HG02884 (cell line): Measurements from ENCODE around the gene CACNB2.
A peak's percentile ranks its signal among the peaks of the same experiment; 100 is the strongest.

Experiments used
- ATAC-seq: cut with Tn5 transposase; IDR thresholded peaks from one replicate; pipeline ENCODE4 v1.9.1; 2021; ENCODE audit warnings: mild to moderate bottlenecking, moderate library complexity; ENCODE audit not compliant: unreplicated experiment

Gene CACNB2

GRCh38 chr10:18497806-18498369, 357.7 kb downstream of the CACNB2 start:
- no peak for ATAC-seq

DNA sequence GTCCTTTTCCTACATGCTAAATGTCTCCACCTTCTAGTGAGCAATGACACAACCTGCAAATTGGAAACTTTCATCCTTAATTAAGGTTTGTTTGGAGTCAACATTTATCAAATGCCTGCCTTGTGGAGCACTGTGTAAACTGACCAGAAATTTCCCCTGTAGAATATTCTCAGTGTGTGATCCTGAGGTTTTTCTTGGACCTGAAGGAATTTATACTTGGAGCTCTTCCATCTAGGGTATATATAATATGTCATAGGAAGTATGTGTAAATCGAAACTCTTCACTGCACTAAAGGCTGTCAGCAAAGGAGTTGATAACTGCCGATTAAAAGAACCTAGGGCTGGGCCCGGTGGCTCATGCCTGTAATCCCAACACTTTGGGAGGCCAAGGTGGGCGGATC, 358.8 kb downstream of the CACNB2 start:
- no peak for ATAC-seq

- ATAC-seq = no peak
Observed at GRCh38 chr10:18500576-18500975, 360.4 kb downstream of the CACNB2 start.

GRCh38 chr10:18501198-18501597, 361.0 kb downstream of the CACNB2 start:
- peak; percentile 61 for ATAC-seq

- no peak for ATAC-seq
Observed at GRCh38 chr10:18501629-18502028, 361.4 kb downstream of the CACNB2 start.

GRCh38 chr10:18504161-18504560, 363.9 kb downstream of the CACNB2 start:
- ATAC-seq = no peak

DNA sequence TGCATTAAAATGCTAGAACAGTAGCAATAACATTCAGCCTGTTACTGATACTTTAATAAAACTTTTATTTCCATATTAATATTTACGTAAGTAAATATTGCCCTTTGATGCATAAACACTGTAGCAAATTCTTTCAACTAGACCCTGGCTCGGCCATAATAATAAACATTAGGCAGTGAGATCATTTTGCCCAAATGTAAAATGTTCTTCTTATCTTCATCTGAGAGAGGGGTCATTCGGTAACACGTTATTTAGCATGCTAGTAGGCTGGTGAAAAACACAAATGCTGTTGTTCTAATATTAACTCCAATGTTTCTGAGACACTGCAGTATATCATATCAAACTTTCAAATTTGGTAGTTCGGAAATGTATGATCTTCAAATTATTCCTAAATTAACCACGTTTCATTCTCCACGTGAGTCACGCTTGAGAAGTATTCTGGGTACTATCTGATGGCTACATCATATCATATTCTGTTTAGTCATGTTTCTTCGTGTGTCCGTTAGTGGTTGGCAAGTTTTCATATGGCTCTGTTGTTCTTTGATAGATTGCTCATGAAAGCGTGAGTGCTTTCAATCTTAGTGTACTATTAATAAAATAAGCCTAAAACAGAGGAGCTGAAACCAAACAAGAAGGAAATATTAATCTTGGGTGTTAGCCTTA, 365.4 kb downstream of the CACNB2 start:
- no peak for ATAC-seq

DNA sequence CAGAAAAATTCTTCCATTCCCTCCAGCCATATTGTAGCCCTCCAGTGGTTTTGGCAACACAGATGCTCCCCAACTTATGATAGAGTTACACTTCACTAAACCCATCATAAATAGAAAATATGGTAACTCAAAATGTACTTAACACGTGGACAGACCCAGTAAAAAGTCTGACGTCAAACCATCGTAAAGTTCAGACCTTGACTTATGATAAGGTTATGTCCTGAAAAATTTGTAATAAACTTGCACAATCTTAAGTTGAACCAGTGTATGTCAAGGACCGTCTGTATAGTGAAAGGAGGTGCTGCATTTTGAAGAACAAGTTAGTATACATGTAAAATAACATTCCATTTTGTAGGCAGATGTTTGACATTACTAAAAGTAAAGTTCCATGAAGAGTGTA, 368.4 kb downstream of the CACNB2 start:
- ATAC-seq = no peak

DNA sequence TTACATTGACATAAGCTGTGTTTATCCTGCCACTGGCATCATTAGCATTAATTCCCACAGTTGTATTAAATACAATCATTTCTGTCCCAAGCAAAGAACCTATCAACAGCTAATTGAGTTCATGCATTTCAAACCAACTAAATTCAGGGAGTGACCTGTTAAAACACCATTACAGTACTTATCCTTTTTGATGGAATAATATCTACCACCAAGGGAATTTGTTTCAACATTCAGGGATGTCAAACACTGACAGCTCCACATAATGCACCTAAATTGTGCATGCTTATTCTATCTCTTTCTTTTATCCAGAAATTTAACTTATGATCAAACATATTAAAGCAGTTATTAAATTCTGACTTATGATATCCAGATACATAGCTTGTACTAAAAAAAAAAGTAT, 374.3 kb downstream of the CACNB2 start:
- no peak for ATAC-seq

DNA sequence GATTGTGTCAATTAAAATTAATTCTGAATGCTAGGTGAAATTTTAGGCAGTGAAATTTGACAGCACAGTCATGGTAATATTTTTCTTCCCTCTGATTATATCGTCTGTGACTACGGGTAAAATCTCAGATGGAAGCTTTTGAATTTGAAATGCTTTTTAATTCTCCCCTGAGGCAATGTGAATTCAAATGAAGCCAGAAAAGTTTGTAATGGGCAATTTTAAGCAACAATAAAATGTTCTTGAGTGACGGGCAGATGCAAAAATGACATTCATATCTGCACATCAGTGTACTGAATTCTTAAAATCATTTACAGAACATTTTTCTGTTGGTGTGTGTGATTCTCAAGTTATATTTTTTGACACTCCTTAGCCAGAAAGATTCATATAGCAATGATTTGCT, 376.6 kb downstream of the CACNB2 start:
- no peak for ATAC-seq

DNA sequence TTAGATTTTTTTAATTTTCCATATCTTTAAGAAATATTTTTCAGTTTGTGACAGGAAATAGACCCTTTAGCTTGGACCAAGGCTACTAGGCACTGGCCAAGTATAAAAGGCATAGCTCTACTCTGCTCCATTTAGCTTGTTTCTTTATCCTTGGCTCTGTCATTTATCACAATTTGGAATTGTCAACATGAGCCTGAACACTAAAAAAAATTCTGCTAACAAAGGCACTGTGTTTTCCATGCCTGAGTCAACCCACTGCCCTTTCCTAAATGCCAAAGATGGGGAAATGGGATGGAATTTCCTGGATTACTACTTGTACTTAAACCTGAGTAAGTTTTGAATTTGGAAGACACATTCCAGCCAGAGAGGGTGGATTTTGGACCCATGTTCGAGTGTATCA, 382.8 kb downstream of the CACNB2 start:
- no peak for ATAC-seq

- ATAC-seq = no peak
Observed at GRCh38 chr10:18523858-18524257, 383.6 kb downstream of the CACNB2 start.

GRCh38 chr10:18527687-18528086, 387.5 kb downstream of the CACNB2 start:
- no peak for ATAC-seq

DNA sequence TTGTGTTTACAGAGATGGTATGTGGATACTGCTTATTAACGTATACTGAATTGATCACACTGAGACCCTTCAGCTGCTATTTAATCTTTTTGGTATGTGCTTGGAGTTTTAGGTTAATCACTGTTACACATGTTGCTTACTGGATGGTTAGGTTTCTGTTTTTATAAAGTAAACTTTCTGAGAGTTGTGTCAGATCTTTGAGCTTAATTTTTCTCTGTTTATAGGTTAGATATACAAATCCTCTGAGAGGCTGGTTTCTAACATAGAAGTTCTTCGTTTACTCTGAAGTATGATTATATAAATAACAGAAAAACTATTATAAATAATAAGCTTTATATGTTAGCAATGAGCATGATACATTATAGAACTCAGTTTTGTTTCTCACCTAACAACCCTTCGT, 388.1 kb downstream of the CACNB2 start:
- ATAC-seq = no peak

GRCh38 chr10:18532881-18533535, 392.8 kb downstream of the CACNB2 start:
- no peak for ATAC-seq

DNA sequence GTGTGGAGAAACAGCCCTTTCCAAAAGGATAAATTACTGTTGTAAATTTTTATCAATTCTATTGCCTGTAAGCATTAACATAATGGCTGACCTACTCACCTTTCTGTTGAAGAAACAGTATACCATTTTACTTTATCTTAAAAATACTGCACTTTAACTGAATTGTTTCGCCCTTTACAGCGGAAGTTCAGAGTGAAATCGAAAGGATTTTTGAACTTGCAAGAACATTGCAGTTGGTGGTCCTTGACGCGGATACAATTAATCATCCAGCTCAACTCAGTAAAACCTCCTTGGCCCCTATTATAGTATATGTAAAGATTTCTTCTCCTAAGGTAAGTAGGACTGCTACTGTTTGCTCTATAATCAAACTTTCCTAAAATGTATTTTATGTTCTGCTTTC, 393.7 kb downstream of the CACNB2 start:
- no peak for ATAC-seq

DNA sequence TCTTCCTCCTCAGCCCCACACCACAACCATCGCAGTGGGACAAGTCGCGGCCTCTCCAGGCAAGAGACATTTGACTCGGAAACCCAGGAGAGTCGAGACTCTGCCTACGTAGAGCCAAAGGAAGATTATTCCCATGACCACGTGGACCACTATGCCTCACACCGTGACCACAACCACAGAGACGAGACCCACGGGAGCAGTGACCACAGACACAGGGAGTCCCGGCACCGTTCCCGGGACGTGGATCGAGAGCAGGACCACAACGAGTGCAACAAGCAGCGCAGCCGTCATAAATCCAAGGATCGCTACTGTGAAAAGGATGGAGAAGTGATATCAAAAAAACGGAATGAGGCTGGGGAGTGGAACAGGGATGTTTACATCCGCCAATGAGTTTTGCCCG, 399.1 kb downstream of the CACNB2 start:
- ATAC-seq = no peak

DNA sequence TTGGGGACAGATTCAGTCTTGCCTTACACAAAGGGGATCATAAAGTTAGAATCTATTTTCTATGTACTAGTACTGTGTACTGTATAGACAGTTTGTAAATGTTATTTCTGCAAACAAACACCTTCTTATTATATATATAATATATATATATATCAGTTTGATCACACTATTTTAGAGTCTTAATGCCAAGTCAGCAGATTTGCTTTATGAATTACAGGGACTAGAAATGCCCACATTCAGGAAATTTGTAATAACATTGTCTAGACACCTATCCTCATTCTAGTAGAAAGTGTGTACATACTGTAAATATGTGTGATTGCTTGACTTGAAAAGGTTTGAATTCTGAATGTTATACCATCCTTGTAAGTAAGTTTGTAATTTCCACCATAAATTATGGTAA, 400.0 kb downstream of the CACNB2 start:
- no peak for ATAC-seq

DNA sequence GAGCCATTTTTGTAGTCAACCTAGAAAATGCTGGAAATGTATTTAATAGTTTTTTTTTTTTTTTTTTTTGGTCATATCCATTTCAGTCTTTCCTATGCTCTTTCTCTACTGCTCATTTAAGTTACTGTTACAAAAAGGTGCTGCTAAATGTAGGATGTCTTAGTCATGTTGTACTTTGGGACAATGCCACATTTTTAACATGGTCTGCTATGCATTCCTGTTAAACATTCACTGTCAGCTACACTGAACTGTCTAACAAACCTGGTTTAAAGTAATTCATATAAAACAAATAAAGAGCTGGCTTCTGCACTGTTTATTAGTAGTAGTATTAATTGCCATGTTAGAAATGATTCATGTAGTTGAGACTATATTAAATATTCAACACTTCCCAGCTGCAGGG, 402.6 kb downstream of the CACNB2 start:
- no peak for ATAC-seq

DNA sequence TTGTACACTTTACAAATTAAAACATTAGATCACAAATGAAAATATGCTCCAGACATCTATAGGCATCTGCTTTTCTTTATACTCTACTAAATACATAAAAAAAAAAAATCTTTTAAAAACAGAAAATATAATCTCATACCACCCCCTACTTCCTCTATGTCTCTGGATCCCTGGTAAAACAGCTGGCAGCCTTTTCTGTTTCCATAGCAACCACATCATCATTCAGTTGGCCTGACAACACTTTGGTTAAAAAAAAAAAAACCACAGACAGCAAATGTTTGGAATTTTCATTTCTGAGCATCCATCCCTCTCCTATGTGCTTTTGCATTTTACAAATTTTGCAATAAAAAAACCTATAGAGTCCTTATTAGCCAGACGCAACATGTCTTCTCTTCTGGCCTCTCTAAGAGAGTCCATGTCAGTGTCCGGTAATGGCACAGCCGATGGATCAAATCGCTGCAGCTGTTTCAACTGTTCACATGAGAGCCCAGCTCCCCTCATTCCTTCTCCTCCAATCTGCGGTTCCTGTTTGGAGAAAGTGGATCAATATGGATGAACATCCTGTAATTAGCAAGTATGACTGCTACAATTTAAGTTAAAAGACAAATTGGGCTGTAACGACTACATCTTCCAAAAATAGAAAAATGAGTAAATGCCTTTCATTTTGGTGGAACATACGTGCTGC, 405.5 kb downstream of the CACNB2 start:
- ATAC-seq = no peak

- ATAC-seq = no peak
Observed at GRCh38 chr10:18549105-18549504, 408.9 kb downstream of the CACNB2 start.

GRCh38 chr10:18551473-18551872, 411.2 kb downstream of the CACNB2 start:
- no peak for ATAC-seq
